Right lobe of liver (tissue), 6 donors: Measurements from ENCODE around the gene ANP32A. TPM values are rescaled to one million over a fixed set of nuclear protein-coding genes. Genes with fewer than 3 reads are reported as not detected.

Experiments used
- ATAC-seq, 4 donors: fragments of 200-7000 bp; cut with Tn5 transposase; one replicate each; pipeline ENCODE4 v1.9.1; 2020; ENCODE audit warnings: mild to moderate bottlenecking in 4 of 4, moderate library complexity in 4 of 4
- DNase-seq, 3 donors: peaks; one replicate each; pipeline ENCODE4 v3.0.0-alpha.2; 2020
- H3K27ac ChIP-seq, 3 donors: fragments of 200-600 bp; one replicate each; pipeline ENCODE4 v1.8.0; 2022
- H3K27me3 ChIP-seq, 2 donors: fragments of 200-600 bp; one replicate each; pipeline ENCODE4 v1.8.0; 2022
- H3K36me3 ChIP-seq, 4 donors: fragments of 200-600 bp; sonication (generic) in 1 of 4; one replicate each; pipeline versions ENCODE4 v1.5.1 to v1.8.0; 2017 to 2022; ENCODE audit warnings: control low read depth in 1 of 4
- H3K4me1 ChIP-seq, 4 donors: fragments of 200-600 bp; sonication (generic) in 1 of 4; one replicate each; pipeline versions ENCODE4 v1.5.1 to v1.8.0; 2017 to 2022; ENCODE audit warnings: control low read depth in 1 of 4
- H3K4me3 ChIP-seq, 3 donors: fragments of 200-600 bp; one replicate each; pipeline ENCODE4 v1.8.0; 2022
- H3K9me3 ChIP-seq, 4 donors: fragments of 200-600 bp; sonication (generic) in 1 of 4; one replicate each; pipeline versions ENCODE4 v1.5.1 to v1.8.0; 2017 to 2022; ENCODE audit warnings: control low read depth in 1 of 4
- POLR2A ChIP-seq: fragments of 450-650 bp; IDR thresholded peaks from one replicate; pipeline ENCODE4 v1.6.1; 2017; ENCODE audit warnings: antibody characterized with exemption, mild to moderate bottlenecking
- WGBS: methylation state at CpG from one replicate; pipeline ENCODE4 v1.1.6; 2018; ENCODE audit warnings: low coverage, low lambda C conversion rate; ENCODE audit not compliant: insufficient coverage; ENCODE audit errors: missing lambda C conversion rate; 5-methylcytosine and 5-hydroxymethylcytosine counted together
- intact Hi-C, 2 donors: fragments of 100-400 bp; cut with DNase I; formaldehyde crosslinking; loops; one replicate each; pipeline versions ENCODE4 v1.11.2 to v1.14.1; 2022
- total RNA-seq, 6 experiments: library from RNA; depleted of rRNA in 2 of 6; stranded (reverse); fragments of >200 nt in 2 of 6; fragmentation: NEBNext Ultra II Directional in 3 of 6; extraction: Animal tissue kit (Norgen Biotek cat#: 25700) in 3 of 6; gene quantifications; one replicate each; pipeline versions ENCODE4 v1.1.0 to v1.2.4, GENCODE V29; 2016 to 2023
- TF ChIP-seq, protein P1 (sequence below), 4 donors: fragments of 200-600 bp in 3 of 4; fragments of 450-650 bp in 1 of 4; IDR thresholded peaks; one replicate each; pipeline versions ENCODE4 v1.5.1 to v1.8.0; 2016 to 2022; ENCODE audit warnings: antibody characterized with exemption in 4 of 4, mild to moderate bottlenecking in 2 of 4
- donor health status: DM: no; HTN: yes; CAD: no.
- donor health status: DM: no; HTN: no; CAD: no.
- donor health status: DM: no; HTN: no; CAD: no.
- donor health status: DM: no; HTN: yes; CAD: no.
- donor health status: DM: no; HTN: yes; CAD: no.

ANP32A gene
- total RNA-seq, 6 experiments from 2014 or later = 39.9 to 66.6 (median 49.0) TPM

GRCh38 chr15:68786753-68787152 is 33.9 kb downstream of the ANP32A start:
- H3K4me1 ChIP-seq = peaks cover 0 to 17% (median 3%) of the 10 kb centered on the region in 4 donors
- H3K4me3 ChIP-seq = no peak overlapping the region
- H3K9me3 ChIP-seq = no peaks in the 10 kb centered on the region
- peaks cover 0 to 50% (median 1%) of the 10 kb centered on the region in 4 donors for H3K36me3 ChIP-seq
- intact Hi-C loops = loop anchor here in 1 of 2 donors (5.0 kb wide), 1 partner anchor 91 kb away; no protein-coding TSS in a partner anchor
- TF ChIP-seq POLR2A = no peak
- TF ChIP-seq, protein P1, sequence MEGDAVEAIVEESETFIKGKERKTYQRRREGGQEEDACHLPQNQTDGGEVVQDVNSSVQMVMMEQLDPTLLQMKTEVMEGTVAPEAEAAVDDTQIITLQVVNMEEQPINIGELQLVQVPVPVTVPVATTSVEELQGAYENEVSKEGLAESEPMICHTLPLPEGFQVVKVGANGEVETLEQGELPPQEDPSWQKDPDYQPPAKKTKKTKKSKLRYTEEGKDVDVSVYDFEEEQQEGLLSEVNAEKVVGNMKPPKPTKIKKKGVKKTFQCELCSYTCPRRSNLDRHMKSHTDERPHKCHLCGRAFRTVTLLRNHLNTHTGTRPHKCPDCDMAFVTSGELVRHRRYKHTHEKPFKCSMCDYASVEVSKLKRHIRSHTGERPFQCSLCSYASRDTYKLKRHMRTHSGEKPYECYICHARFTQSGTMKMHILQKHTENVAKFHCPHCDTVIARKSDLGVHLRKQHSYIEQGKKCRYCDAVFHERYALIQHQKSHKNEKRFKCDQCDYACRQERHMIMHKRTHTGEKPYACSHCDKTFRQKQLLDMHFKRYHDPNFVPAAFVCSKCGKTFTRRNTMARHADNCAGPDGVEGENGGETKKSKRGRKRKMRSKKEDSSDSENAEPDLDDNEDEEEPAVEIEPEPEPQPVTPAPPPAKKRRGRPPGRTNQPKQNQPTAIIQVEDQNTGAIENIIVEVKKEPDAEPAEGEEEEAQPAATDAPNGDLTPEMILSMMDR (IDR thresholded peaks at IDR 0.05) = no peak
- DNase-seq (no peak), ATAC-seq (no peak)
- H3K27ac ChIP-seq = no peak overlapping the region
- 81% methylated on average over 5 of the region's 5 CpGs for WGBS
- no peaks in the 10 kb centered on the region for H3K27me3 ChIP-seq

DNA sequence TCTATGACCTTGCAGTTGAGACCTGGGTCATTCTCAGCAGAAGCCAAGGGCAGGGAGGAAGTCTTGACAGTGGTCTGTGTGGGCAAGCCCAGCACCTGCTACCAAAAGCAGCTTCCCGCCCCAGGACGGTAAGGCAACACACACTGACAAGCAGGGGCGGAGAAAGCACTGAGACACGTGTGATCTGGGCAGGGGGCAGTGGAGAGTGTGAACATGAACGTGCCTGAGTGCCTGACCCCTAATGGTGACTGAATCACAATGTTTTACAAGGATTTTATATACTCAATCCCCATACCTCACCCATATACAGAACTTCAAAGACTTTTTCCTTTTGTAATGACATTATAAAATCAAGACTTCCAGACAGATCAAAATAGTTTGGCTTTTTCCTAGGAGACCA is 35.2 kb downstream of the ANP32A start:
- TF ChIP-seq, protein P1 (IDR thresholded peaks at IDR 0.05) = no peak
- TF ChIP-seq POLR2A = no peak
- no peaks in the 10 kb centered on the region for H3K27me3 ChIP-seq
- DNase-seq (peak in 1 of 3 donors; percentile 38), ATAC-seq (no peak)
- WGBS = 78% methylated on average over 4 of the region's 5 CpGs
- no peaks in the 10 kb centered on the region for H3K9me3 ChIP-seq
- H3K4me3 ChIP-seq = no peak overlapping the region
- intact Hi-C loops = loop anchor here in 1 of 2 donors (5.0 kb wide), 1 partner anchor 92 kb away; no protein-coding TSS in a partner anchor
- no peak overlapping the region for H3K27ac ChIP-seq
- peaks cover 0 to 56% (median 2%) of the 10 kb centered on the region in 4 donors for H3K36me3 ChIP-seq
- peaks cover 0 to 11% (median 3%) of the 10 kb centered on the region in 4 donors for H3K4me1 ChIP-seq

DNA sequence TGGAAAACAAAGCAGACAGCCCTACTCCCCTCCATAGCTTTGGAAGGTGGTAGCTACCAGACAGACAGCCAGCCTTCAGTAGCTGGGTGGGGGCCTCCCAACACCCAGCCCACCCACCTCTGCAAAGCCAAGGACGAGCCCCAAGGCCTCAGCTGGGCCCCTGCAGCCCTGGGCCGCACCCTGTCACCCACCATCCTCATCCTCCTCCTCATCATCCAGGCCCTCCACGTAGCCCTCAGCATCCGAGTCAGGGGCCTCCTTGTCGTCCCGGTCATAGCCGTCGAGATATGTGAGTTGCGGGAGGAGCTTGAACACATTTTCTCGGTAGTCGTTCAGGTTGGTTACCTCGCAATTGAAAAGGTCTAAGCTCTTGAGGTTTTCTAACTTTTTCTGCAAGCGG is 36.5 kb downstream of the ANP32A start:
- intact Hi-C loops = no loop called here
- TF ChIP-seq, protein P1 (IDR thresholded peaks at IDR 0.05) = no peak
- no peak for TF ChIP-seq POLR2A
- 91% methylated on average over 11 of the region's 13 CpGs for WGBS
- ATAC-seq = no peak
- Histone ChIP-seq H3K4me1 (peaks cover 0 to 7% (median 2%) of the 10 kb centered on the region in 4 donors), H3K4me3 (no peak overlapping the region), H3K27ac (no peak overlapping the region), H3K27me3 (no peaks in the 10 kb centered on the region), H3K9me3 (no peaks in the 10 kb centered on the region), H3K36me3 (peaks cover 0 to 66% (median 5%) of the 10 kb centered on the region in 4 donors)
- no peak for DNase-seq

DNA sequence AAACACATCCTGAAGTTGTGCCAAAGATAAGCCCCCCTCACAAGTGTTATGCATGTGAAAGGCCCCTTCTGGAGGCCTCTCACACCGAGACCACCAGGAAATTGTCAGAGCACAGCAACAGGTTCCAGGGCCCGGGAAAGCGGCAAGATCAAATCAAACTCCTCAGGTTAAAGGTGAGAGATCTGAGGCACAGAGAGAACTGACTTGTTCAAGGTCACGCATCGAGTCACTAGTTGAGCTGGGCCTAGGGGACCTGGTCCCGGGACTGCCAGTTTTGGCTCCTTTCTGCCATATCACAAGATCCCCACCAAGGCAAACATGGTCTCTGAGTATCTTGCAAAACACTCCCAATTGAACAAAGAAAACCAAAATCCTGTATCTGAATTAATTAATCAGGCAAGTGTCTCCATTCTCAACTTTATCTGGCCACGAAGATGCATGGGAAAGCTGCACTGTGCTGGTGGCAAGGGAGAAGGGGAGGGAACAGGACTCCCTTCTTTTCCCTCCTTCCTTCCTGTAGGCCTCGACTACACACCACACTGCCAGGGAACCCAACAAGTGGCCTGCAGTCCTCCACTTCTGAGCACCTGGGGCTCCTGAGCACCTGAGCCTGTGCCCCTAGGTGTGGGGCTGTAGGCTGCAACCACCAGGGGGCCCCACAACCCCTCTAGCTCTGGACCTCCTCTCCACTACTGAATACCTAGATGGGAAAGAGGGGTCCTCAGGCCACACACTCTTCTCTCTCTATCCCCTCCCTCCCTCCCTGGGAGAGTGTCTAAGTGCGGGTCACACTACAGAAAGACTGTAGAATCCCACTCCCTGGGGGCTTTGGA is 37.3 kb downstream of the ANP32A start:
- intact Hi-C loops = no loop called here
- Histone ChIP-seq H3K36me3 (peaks cover 0 to 74% (median 5%) of the 10 kb centered on the region in 4 donors), H3K4me1 (no peaks in the 10 kb centered on the region), H3K27ac (no peak overlapping the region), H3K27me3 (no peaks in the 10 kb centered on the region), H3K9me3 (no peaks in the 10 kb centered on the region), H3K4me3 (no peak overlapping the region)
- TF ChIP-seq, protein P1 (IDR thresholded peaks at IDR 0.05) = peak; percentile 62 to 79 (median 70)
- no peak for TF ChIP-seq POLR2A
- 79% methylated on average over 7 of the region's 9 CpGs for WGBS
- ATAC-seq = peak; percentile 69 to 83 (median 76)
- peak; percentile 55 to 70 (median 69) for DNase-seq
